H1 (cell line): Measurements from ENCODE around the gene SLC16A2. TPM values are rescaled to one million over a fixed set of nuclear protein-coding genes. Genes with fewer than 3 reads are reported as not detected.

ENCODE experiments used
- CTCF ChIA-PET: fragments of 300-600 bp; sonication (Branson Sonifier 250); formaldehyde crosslinking; loops from one replicate; lab custom pipeline; 2021; ENCODE audit not compliant: partially characterized antibody; lab: Charles Lee
- POLR2A ChIA-PET: fragments of 300-600 bp; sonication (Branson Sonifier 250); formaldehyde crosslinking; loops from one replicate; lab custom pipeline; 2021; ENCODE audit warnings: inconsistent platforms; ENCODE audit not compliant: partially characterized antibody; lab: Charles Lee
- DNase-seq, 2 experiments: peaks; one replicate each; pipeline versions ENCODE4 v3.0.0 to v3.0.0-alpha.2; 2010 to 2022; ENCODE audit warnings: low spot score in 2 of 2, low read depth in 1 of 2, mixed read lengths in 1 of 2
- FAIRE-seq: peaks from 2 replicates; lab custom pipeline; 2011; peaks lifted over from hg19 to GRCh38; lab: Jason Lieb, UNC
- H2AFZ ChIP-seq: 2 replicates; pipeline ENCODE4 v1.8.1; 2012; ENCODE audit warnings: low read length, inconsistent platforms
- H2AK5ac ChIP-seq: 2 replicates; pipeline ENCODE4 v1.6.1; 2013; ENCODE audit warnings: low read depth, low read length
- H2BK120ac ChIP-seq: replicated peaks from 2 replicates; pipeline ENCODE3; 2013; ENCODE audit warnings: low read depth, low read length, inconsistent platforms
- H2BK12ac ChIP-seq: 2 replicates; pipeline ENCODE4 v1.6.1; 2013; ENCODE audit warnings: low read depth, low read length
- H2BK15ac ChIP-seq: 2 replicates; pipeline ENCODE4 v1.6.1; 2013; ENCODE audit warnings: low read length
- H2BK20ac ChIP-seq: 2 replicates; pipeline ENCODE4 v1.6.1; 2013; ENCODE audit warnings: low read length
- H2BK5ac ChIP-seq: 2 replicates; pipeline ENCODE4 v1.6.1; 2013; ENCODE audit warnings: low read depth, low read length
- H3K14ac ChIP-seq: 2 replicates; pipeline ENCODE4 v1.6.1; 2013; ENCODE audit warnings: inconsistent platforms; ENCODE audit not compliant: insufficient read length
- H3K18ac ChIP-seq: 2 replicates; pipeline ENCODE4 v1.6.1; 2013; ENCODE audit warnings: low read length; ENCODE audit errors: extremely low read depth
- H3K23ac ChIP-seq: 2 replicates; pipeline ENCODE4 v1.6.1; 2013; ENCODE audit warnings: inconsistent platforms; ENCODE audit not compliant: insufficient read length
- H3K23me2 ChIP-seq: 2 replicates; pipeline ENCODE4 v1.6.1; 2013; ENCODE audit warnings: low read depth, low read length
- H3K27ac ChIP-seq: 2 replicates; pipeline ENCODE4 v1.6.1; 2011; ENCODE audit warnings: low read depth, low read length, inconsistent platforms
- H3K27me3 ChIP-seq, 4 experiments: replicated peaks in 1 of 4; 1 replicate in 1 of 4; 2 replicates in 3 of 4; pipeline versions ENCODE4 v1.6.1 to v1.8.1; 2011 to 2013; ENCODE audit warnings: low read length in 3 of 4, mild to moderate bottlenecking in 3 of 4, inconsistent platforms in 2 of 4, mixed read lengths in 2 of 4, moderate library complexity in 1 of 4; ENCODE audit not compliant: control insufficient read depth in 3 of 4, insufficient read depth in 3 of 4; ENCODE audit errors: extremely low read depth in 1 of 4
- H3K36me3 ChIP-seq, 4 experiments: 2 replicates each; pipeline versions ENCODE4 v1.6.1 to v1.8.1; 2011 to 2013; ENCODE audit warnings: mild to moderate bottlenecking in 4 of 4, low read length in 3 of 4, moderate library complexity in 2 of 4, control low read depth in 1 of 4, inconsistent platforms in 1 of 4; ENCODE audit not compliant: insufficient read depth in 4 of 4, control insufficient read depth in 2 of 4
- H3K4ac ChIP-seq: replicated peaks from 2 replicates; pipeline ENCODE3; 2013; ENCODE audit warnings: low read length, low read depth, mixed read lengths, inconsistent platforms; ENCODE audit not compliant: insufficient read length
- H3K4me1 ChIP-seq, 4 experiments: replicated peaks in 1 of 4; 1 replicate in 1 of 4; 2 replicates in 3 of 4; pipeline versions ENCODE4 v1.6.1 to v1.8.1; 2011 to 2013; ENCODE audit warnings: low read length in 3 of 4, inconsistent platforms in 2 of 4, mixed read lengths in 1 of 4; ENCODE audit not compliant: insufficient read depth in 4 of 4, control insufficient read depth in 3 of 4
- H3K4me2 ChIP-seq, 2 experiments: 2 replicates each; pipeline versions ENCODE4 v1.6.1 to v1.8.1; 2011 to 2013; ENCODE audit warnings: low read depth in 2 of 2, low read length in 2 of 2, control low read depth in 1 of 2, inconsistent platforms in 1 of 2, mild to moderate bottlenecking in 1 of 2; ENCODE audit not compliant: insufficient read depth in 1 of 2
- H3K4me3 ChIP-seq, 4 experiments: fragments of 200-600, 300-600 bp in 1 of 4; sonication (generic), shearing (Covaris generic), sonication (Bioruptor Twin) in 1 of 4; 2 replicates each; pipeline versions ENCODE4 v1.5.1 to v1.8.1; 2011 to 2016; ENCODE audit warnings: low read length in 4 of 4, low read depth in 3 of 4, control low read depth in 2 of 4, inconsistent platforms in 2 of 4, mild to moderate bottlenecking in 2 of 4, mixed read lengths in 1 of 4, moderate library complexity in 1 of 4; ENCODE audit not compliant: insufficient read depth in 2 of 4; ENCODE audit errors: extremely low read depth in 1 of 4
- H3K56ac ChIP-seq: replicated peaks from 2 replicates; pipeline ENCODE3; 2013; ENCODE audit warnings: low read depth, mild to moderate bottlenecking, mixed read lengths, low read length, inconsistent platforms; ENCODE audit not compliant: insufficient read length
- H3K79me1 ChIP-seq: 2 replicates; pipeline ENCODE4 v1.6.1; 2013; ENCODE audit warnings: low read depth, low read length, control low read depth
- H3K79me2 ChIP-seq, 2 experiments: 2 replicates each; pipeline versions ENCODE4 v1.6.1 to v1.8.1; 2012 to 2013; ENCODE audit warnings: low read length in 2 of 2, mild to moderate bottlenecking in 2 of 2, inconsistent platforms in 1 of 2; ENCODE audit not compliant: insufficient read depth in 2 of 2, control insufficient read depth in 1 of 2
- H3K9ac ChIP-seq, 4 experiments: replicated peaks in 1 of 4; 1 replicate in 1 of 4; 2 replicates in 3 of 4; pipeline versions ENCODE4 v1.6.1 to v1.8.1; 2011 to 2013; ENCODE audit warnings: low read depth in 3 of 4, low read length in 3 of 4, control low read depth in 2 of 4, mild to moderate bottlenecking in 2 of 4, moderate library complexity in 2 of 4, inconsistent platforms in 1 of 4; ENCODE audit errors: extremely low read depth in 1 of 4
- H3K9me3 ChIP-seq, 2 experiments: 2 replicates each; pipeline versions ENCODE4 v1.6.1 to v1.8.1; 2012 to 2013; ENCODE audit warnings: mild to moderate bottlenecking in 2 of 2, moderate library complexity in 2 of 2, control low read depth in 1 of 2, inconsistent platforms in 1 of 2, low read depth in 1 of 2, low read length in 1 of 2, mixed read lengths in 1 of 2; ENCODE audit not compliant: insufficient read depth in 2 of 2
- H4K20me1 ChIP-seq, 2 experiments: replicated peaks in 1 of 2; 2 replicates each; pipeline versions ENCODE3 to v1.8.1; 2011 to 2013; ENCODE audit warnings: inconsistent platforms in 2 of 2, low read length in 2 of 2, mild to moderate bottlenecking in 1 of 2; ENCODE audit not compliant: insufficient read depth in 2 of 2, control insufficient read depth in 1 of 2
- H4K5ac ChIP-seq: 2 replicates; pipeline ENCODE4 v1.6.1; 2013; ENCODE audit warnings: low read length, low read depth, mixed read lengths, inconsistent platforms; ENCODE audit not compliant: insufficient read length
- H4K8ac ChIP-seq: 2 replicates; pipeline ENCODE4 v1.8.0; 2013; ENCODE audit warnings: mild to moderate bottlenecking, moderate library complexity, low read length, inconsistent platforms; ENCODE audit not compliant: insufficient read depth; ENCODE audit errors: extremely low read depth
- H4K91ac ChIP-seq: replicated peaks from 2 replicates; pipeline ENCODE3; 2013; ENCODE audit warnings: low read length, mixed read lengths, inconsistent platforms; ENCODE audit not compliant: insufficient read length
- BACH1 ChIP-seq: IDR thresholded peaks from 2 replicates; pipeline ENCODE4 v1.6.1; 2012; ENCODE audit warnings: low read length, improper control_type of control experiment
- KDM1A ChIP-seq: fragments of 200-600, 300-600 bp; sonication (generic); IDR thresholded peaks from 2 replicates; pipeline ENCODE4 v1.7.1; 2016; ENCODE audit warnings: mild to moderate bottlenecking, low read length, borderline replicate concordance
- RBBP5 ChIP-seq: IDR thresholded peaks from 2 replicates; pipeline ENCODE4 v1.7.1; 2012; ENCODE audit warnings: low read depth, mild to moderate bottlenecking, inconsistent platforms, low read length, moderate library complexity, borderline replicate concordance
- TEAD4 ChIP-seq: IDR thresholded peaks from 2 replicates; pipeline ENCODE4 v1.6.1; 2012; ENCODE audit warnings: low read depth, low read length, inconsistent platforms, mixed read lengths
- WGBS, 2 experiments: shearing (Covaris generic) in 1 of 2; methylation state at CpG; one replicate each; pipeline versions ENCODE4 v1.1.6 to v1.1.7; 2013 to 2015; ENCODE audit warnings: low lambda C conversion rate in 2 of 2, mixed read lengths in 2 of 2, inconsistent platforms in 1 of 2, low coverage in 1 of 2, missing lambda C conversion rate in 1 of 2; ENCODE audit not compliant: insufficient replicate concordance in 2 of 2, insufficient coverage in 1 of 2, insufficient read length in 1 of 2; ENCODE audit errors: extremely low coverage in 1 of 2, missing lambda C conversion rate in 1 of 2; 5-methylcytosine and 5-hydroxymethylcytosine counted together
- polyA plus RNA-seq, 7 experiments: library from polyadenylated mRNA; depleted of rRNA in 3 of 7; stranded (reverse) in 5 of 7; unstranded in 2 of 7; fragments of >200 nt in 5 of 7; fragments of 200-250 nt in 2 of 7; gene quantifications; 1 replicate in 5 of 7; 2 replicates in 1 of 7; 4 replicates in 1 of 7; pipeline versions ENCODE4 v1.2.1 to v1.2.3, GENCODE V29; 2011 to 2013; ENCODE audit warnings: missing spikeins in 2 of 7, mixed read lengths in 2 of 7
- total RNA-seq: library from RNA; stranded (reverse); fragmentation: NEBNext Ultra II Directional; extraction: Animal tissue kit (Norgen Biotek cat#: 25700); gene quantifications from 2 replicates; pipeline ENCODE4 v1.2.1, GENCODE V29; 2021

SLC16A2 gene
- total and polyA plus RNA-seq, 2 of the 8 experiments (the other 6 are each of a cell fraction or from before 2014, with no cell fraction given) = 24.4 to 32.2 TPM

- Histone ChIP-seq H3K4me3 (no peak overlapping the region), H2BK15ac (no peak overlapping the region), H3K9me3 (no peaks in the 10 kb centered on the region), H3K9ac (no peak overlapping the region), H4K8ac (no peak overlapping the region), H2BK20ac (no peak overlapping the region), H3K27me3 (no peaks in the 10 kb centered on the region), H3K18ac (no peak overlapping the region), H4K91ac (no peak overlapping the region), H4K5ac (no peak overlapping the region), H2AFZ (no peak overlapping the region), H3K27ac (no peak overlapping the region), H3K4me2 (no peak overlapping the region), H4K20me1 (no peaks in the 10 kb centered on the region), H3K4ac (no peak overlapping the region), H3K23me2 (no peaks in the 10 kb centered on the region), H3K36me3 (no peaks in the 10 kb centered on the region), H3K56ac (no peak overlapping the region), H3K79me1 (no peaks in the 10 kb centered on the region), H3K4me1 (peaks cover 0 to 4% (median 2%) of the 10 kb centered on the region in 4 experiments; a peak in 1 of 7 replicates), H2BK5ac (no peak overlapping the region), H3K23ac (no peak overlapping the region), H3K14ac (no peak overlapping the region), H2BK12ac (no peak overlapping the region), H3K79me2 (no peaks in the 10 kb centered on the region), H2AK5ac (no peak overlapping the region), H2BK120ac (no peak overlapping the region)
- ChIA-PET CTCF (no interaction called here), POLR2A (no interaction called here)
- 38% methylated on average over 2 of the region's 2 CpGs; no CpG with 5 or more reads in 1 of the 2 experiments for WGBS, 2 experiments
- TF ChIP-seq KDM1A = no peak
- no peak for TF ChIP-seq BACH1
- peak; percentile 19; the same call in 1 of the 2 replicates for TF ChIP-seq TEAD4
- TF ChIP-seq RBBP5 = no peak
- FAIRE-seq (no peak), DNase-seq (no peak)
Observed at GRCh38 chrX:74514384-74514783, 93.1 kb downstream of the SLC16A2 start.
